ENCODE measurements around the gene NLRP1.

NLRP1 gene

GRCh38 chr17:5558815-5559785 lies 25.2 kb downstream of the NLRP1 start:
- in situ Hi-C loops (cut with MboI; ENCODE audit: low sequenced_read_pairs): no loop called here

- in situ Hi-C loops (cut with MboI; ENCODE audit: low sequenced_read_pairs): no loop called here
Measured at GRCh38 chr17:5557990-5558389, 26.3 kb downstream of the NLRP1 start.

- in situ Hi-C loops (cut with MboI; ENCODE audit: low sequenced_read_pairs): no loop called here
Measured at GRCh38 chr17:5557485-5557884, 26.8 kb downstream of the NLRP1 start.

GRCh38 chr17:5555254-5555653 lies 29.1 kb downstream of the NLRP1 start:
- in situ Hi-C loops (cut with MboI; ENCODE audit: low sequenced_read_pairs): no loop called here

- in situ Hi-C loops (cut with MboI; ENCODE audit: low sequenced_read_pairs): no loop called here
Measured at GRCh38 chr17:5553479-5553878, 30.8 kb downstream of the NLRP1 start.

GRCh38 chr17:5552841-5553240 lies 31.5 kb downstream of the NLRP1 start:
- in situ Hi-C loops (cut with MboI; ENCODE audit: low sequenced_read_pairs): no loop called here

- in situ Hi-C loops (cut with MboI; ENCODE audit: low sequenced_read_pairs): no loop called here
Measured at GRCh38 chr17:5545051-5545987, 39.0 kb downstream of the NLRP1 start.

- in situ Hi-C loops (cut with MboI; ENCODE audit: low sequenced_read_pairs): no loop called here
Measured at GRCh38 chr17:5544115-5544514, 40.2 kb downstream of the NLRP1 start.

- in situ Hi-C loops (cut with MboI; ENCODE audit: low sequenced_read_pairs): no loop called here
Measured at GRCh38 chr17:5541610-5542202, 42.6 kb downstream of the NLRP1 start.

GRCh38 chr17:5540321-5540720 lies 44.0 kb downstream of the NLRP1 start:
- in situ Hi-C loops (cut with MboI; ENCODE audit: low sequenced_read_pairs): no loop called here

- in situ Hi-C loops (cut with MboI; ENCODE audit: low sequenced_read_pairs): no loop called here
Measured at GRCh38 chr17:5539286-5539685, 45.0 kb downstream of the NLRP1 start.

GRCh38 chr17:5536866-5537650 lies 47.3 kb downstream of the NLRP1 start:
- in situ Hi-C loops (cut with MboI; ENCODE audit: low sequenced_read_pairs): no loop called here

GRCh38 chr17:5535436-5535835 lies 48.9 kb downstream of the NLRP1 start:
- in situ Hi-C loops (cut with MboI; ENCODE audit: low sequenced_read_pairs): no loop called here

- in situ Hi-C loops (cut with MboI; ENCODE audit: low sequenced_read_pairs): no loop called here
Measured at GRCh38 chr17:5533486-5534315, 50.6 kb downstream of the NLRP1 start.

GRCh38 chr17:5532581-5532980 lies 51.7 kb downstream of the NLRP1 start:
- in situ Hi-C loops (cut with MboI; ENCODE audit: low sequenced_read_pairs): no loop called here

GRCh38 chr17:5531085-5531418 lies 53.3 kb downstream of the NLRP1 start:
- in situ Hi-C loops (cut with MboI; ENCODE audit: low sequenced_read_pairs): no loop called here

- in situ Hi-C loops (cut with MboI; ENCODE audit: low sequenced_read_pairs): no loop called here
Measured at GRCh38 chr17:5530265-5531084, 53.8 kb downstream of the NLRP1 start.

- in situ Hi-C loops (cut with MboI; ENCODE audit: low sequenced_read_pairs): no loop called here
Measured at GRCh38 chr17:5527601-5528250, 56.6 kb downstream of the NLRP1 start.

Data from hTERT RPE-1 (cell line).